HepG2 (cell line): ENCODE data around the gene PCNP. TPM values are rescaled to one million over a fixed set of nuclear protein-coding genes. Genes with fewer than 3 reads are reported as not detected.
A peak's percentile ranks its signal among the peaks of the same experiment; 100 is the strongest.

Source experiments
- ATRX ChIP-seq: sonication (generic); formaldehyde crosslinking; IDR thresholded peaks from 2 replicates; pipeline ENCODE4 v1.4.0; 2020; ENCODE audit warnings: missing genetic modification reagents, borderline replicate concordance
- CAMTA2 ChIP-seq: sonication (generic); formaldehyde crosslinking; IDR thresholded peaks from 2 replicates; pipeline ENCODE4 v1.4.0; 2020; ENCODE audit warnings: mild to moderate bottlenecking, missing genetic modification reagents, borderline replicate concordance
- KLF12 ChIP-seq: sonication (generic); formaldehyde crosslinking; IDR thresholded peaks from 2 replicates; pipeline ENCODE4 v1.4.0; 2020; ENCODE audit warnings: missing genetic modification reagents, borderline replicate concordance
- NR2C2 ChIP-seq: sonication (generic); formaldehyde crosslinking; IDR thresholded peaks from 2 replicates; pipeline ENCODE4 v1.4.0; 2020; ENCODE audit warnings: missing genetic modification reagents, mild to moderate bottlenecking, moderate library complexity, borderline replicate concordance
- PHB2 ChIP-seq: fragments of 450-650 bp; IDR thresholded peaks from 2 replicates; pipeline ENCODE4 v1.6.1; 2018; ENCODE audit not compliant: partially characterized antibody
- RAD51 ChIP-seq: fragments of 450-650 bp; IDR thresholded peaks from 2 replicates; pipeline ENCODE4 v1.6.1; 2016; ENCODE audit warnings: borderline replicate concordance
- ZBTB26 ChIP-seq: IDR thresholded peaks from 2 replicates; pipeline ENCODE4 v1.6.1; 2016; ENCODE audit warnings: missing compliant biosample characterization, missing genetic modification reagents, borderline replicate concordance
- ZNF768 ChIP-seq: sonication (generic); formaldehyde crosslinking; IDR thresholded peaks from 2 replicates; pipeline ENCODE4 v1.4.0; 2020; ENCODE audit warnings: missing genetic modification reagents
- ZSCAN25 ChIP-seq: sonication (generic); formaldehyde crosslinking; IDR thresholded peaks from 2 replicates; pipeline ENCODE4 v1.8.0; 2022; ENCODE audit warnings: mild to moderate bottlenecking, missing genetic modification reagents
- polyA plus RNA-seq, 8 experiments: library from polyadenylated mRNA; depleted of rRNA in 3 of 8; stranded (reverse) in 7 of 8; unstranded in 1 of 8; fragments of >200 nt; fragmentation: Illumina TruSeq in 4 of 8; extraction: Trizol in 4 of 8; gene quantifications; 2 replicates each; pipeline versions ENCODE4 v1.2.1 to v1.2.3, GENCODE V29; 2011 to 2016; ENCODE audit warnings: low read depth in 4 of 8, missing spikeins in 1 of 8, mixed read lengths in 1 of 8; ENCODE audit not compliant: insufficient read depth in 1 of 8
- total RNA-seq, 5 experiments: library from RNA; depleted of rRNA; stranded (reverse); fragments of >200 nt; fragmentation: Illumina TruSeq; extraction: Trizol; gene quantifications; 2 replicates each; pipeline ENCODE4 v1.2.3, GENCODE V29; 2016; ENCODE audit warnings: low read depth in 1 of 5
- TF ChIP-seq, protein P1 (sequence below): IDR thresholded peaks from 2 replicates; pipeline ENCODE4 v1.4.0; 2020; ENCODE audit warnings: mild to moderate bottlenecking, missing genetic modification reagents
- TF ChIP-seq, protein P2 (sequence below): sonication (generic); formaldehyde crosslinking; IDR thresholded peaks from 2 replicates; pipeline ENCODE4 v1.4.0; 2020; ENCODE audit warnings: mild to moderate bottlenecking, missing genetic modification reagents
- TF ChIP-seq, protein P3 (sequence below): sonication (generic); formaldehyde crosslinking; IDR thresholded peaks from 2 replicates; pipeline ENCODE4 v1.5.0; 2020; ENCODE audit warnings: mild to moderate bottlenecking, missing genetic modification reagents, moderate library complexity
- TF ChIP-seq, protein P4 (sequence below): sonication (generic); formaldehyde crosslinking; IDR thresholded peaks from 2 replicates; pipeline ENCODE4 v1.8.1; 2022; ENCODE audit warnings: mild to moderate bottlenecking, missing genetic modification reagents

PCNP gene
- total and polyA plus RNA-seq, 2 of the 13 experiments (the other 11 are each of a cell fraction or from before 2014, with no cell fraction given): 44.1 to 78.2 TPM

- TF ChIP-seq, protein P1, sequence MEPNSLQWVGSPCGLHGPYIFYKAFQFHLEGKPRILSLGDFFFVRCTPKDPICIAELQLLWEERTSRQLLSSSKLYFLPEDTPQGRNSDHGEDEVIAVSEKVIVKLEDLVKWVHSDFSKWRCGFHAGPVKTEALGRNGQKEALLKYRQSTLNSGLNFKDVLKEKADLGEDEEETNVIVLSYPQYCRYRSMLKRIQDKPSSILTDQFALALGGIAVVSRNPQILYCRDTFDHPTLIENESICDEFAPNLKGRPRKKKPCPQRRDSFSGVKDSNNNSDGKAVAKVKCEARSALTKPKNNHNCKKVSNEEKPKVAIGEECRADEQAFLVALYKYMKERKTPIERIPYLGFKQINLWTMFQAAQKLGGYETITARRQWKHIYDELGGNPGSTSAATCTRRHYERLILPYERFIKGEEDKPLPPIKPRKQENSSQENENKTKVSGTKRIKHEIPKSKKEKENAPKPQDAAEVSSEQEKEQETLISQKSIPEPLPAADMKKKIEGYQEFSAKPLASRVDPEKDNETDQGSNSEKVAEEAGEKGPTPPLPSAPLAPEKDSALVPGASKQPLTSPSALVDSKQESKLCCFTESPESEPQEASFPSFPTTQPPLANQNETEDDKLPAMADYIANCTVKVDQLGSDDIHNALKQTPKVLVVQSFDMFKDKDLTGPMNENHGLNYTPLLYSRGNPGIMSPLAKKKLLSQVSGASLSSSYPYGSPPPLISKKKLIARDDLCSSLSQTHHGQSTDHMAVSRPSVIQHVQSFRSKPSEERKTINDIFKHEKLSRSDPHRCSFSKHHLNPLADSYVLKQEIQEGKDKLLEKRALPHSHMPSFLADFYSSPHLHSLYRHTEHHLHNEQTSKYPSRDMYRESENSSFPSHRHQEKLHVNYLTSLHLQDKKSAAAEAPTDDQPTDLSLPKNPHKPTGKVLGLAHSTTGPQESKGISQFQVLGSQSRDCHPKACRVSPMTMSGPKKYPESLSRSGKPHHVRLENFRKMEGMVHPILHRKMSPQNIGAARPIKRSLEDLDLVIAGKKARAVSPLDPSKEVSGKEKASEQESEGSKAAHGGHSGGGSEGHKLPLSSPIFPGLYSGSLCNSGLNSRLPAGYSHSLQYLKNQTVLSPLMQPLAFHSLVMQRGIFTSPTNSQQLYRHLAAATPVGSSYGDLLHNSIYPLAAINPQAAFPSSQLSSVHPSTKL (CRISPR knock-in tag): no peak
- TF ChIP-seq CAMTA2 (CRISPR knock-in tag) (no peak), ATRX (CRISPR knock-in tag) (no peak), PHB2 (no peak), ZBTB26 (CRISPR knock-in tag) (peak; percentile 16; the same call in 1 of the 2 replicates), NR2C2 (CRISPR knock-in tag) (no peak), KLF12 (CRISPR knock-in tag) (peak; percentile 10; the same call in 1 of the 2 replicates), RAD51 (no peak), ZNF768 (CRISPR knock-in tag) (peak; percentile 52; the same call in 1 of the 2 replicates), ZSCAN25 (CRISPR knock-in tag) (peak; percentile 85)
- TF ChIP-seq, protein P2, sequence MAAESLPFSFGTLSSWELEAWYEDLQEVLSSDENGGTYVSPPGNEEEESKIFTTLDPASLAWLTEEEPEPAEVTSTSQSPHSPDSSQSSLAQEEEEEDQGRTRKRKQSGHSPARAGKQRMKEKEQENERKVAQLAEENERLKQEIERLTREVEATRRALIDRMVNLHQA (CRISPR knock-in tag): no peak
- TF ChIP-seq, protein P3, sequence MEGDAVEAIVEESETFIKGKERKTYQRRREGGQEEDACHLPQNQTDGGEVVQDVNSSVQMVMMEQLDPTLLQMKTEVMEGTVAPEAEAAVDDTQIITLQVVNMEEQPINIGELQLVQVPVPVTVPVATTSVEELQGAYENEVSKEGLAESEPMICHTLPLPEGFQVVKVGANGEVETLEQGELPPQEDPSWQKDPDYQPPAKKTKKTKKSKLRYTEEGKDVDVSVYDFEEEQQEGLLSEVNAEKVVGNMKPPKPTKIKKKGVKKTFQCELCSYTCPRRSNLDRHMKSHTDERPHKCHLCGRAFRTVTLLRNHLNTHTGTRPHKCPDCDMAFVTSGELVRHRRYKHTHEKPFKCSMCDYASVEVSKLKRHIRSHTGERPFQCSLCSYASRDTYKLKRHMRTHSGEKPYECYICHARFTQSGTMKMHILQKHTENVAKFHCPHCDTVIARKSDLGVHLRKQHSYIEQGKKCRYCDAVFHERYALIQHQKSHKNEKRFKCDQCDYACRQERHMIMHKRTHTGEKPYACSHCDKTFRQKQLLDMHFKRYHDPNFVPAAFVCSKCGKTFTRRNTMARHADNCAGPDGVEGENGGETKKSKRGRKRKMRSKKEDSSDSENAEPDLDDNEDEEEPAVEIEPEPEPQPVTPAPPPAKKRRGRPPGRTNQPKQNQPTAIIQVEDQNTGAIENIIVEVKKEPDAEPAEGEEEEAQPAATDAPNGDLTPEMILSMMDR (CRISPR knock-in tag): no peak
- TF ChIP-seq, protein P4, sequence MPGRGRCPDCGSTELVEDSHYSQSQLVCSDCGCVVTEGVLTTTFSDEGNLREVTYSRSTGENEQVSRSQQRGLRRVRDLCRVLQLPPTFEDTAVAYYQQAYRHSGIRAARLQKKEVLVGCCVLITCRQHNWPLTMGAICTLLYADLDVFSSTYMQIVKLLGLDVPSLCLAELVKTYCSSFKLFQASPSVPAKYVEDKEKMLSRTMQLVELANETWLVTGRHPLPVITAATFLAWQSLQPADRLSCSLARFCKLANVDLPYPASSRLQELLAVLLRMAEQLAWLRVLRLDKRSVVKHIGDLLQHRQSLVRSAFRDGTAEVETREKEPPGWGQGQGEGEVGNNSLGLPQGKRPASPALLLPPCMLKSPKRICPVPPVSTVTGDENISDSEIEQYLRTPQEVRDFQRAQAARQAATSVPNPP (CRISPR knock-in tag): peak; percentile 77
Observed at GRCh38 chr3:101574388-101575112, 570 bp downstream of the PCNP start (continued).
